DND-41 (cell line): Measurements from ENCODE around the gene PRKCA.

Source experiments
- ATAC-seq: fragments of 200-7000 bp; cut with Tn5 transposase; 3 replicates; pipeline ENCODE4 v1.9.1; 2021; ENCODE audit warnings: low read depth; ENCODE audit not compliant: insufficient read depth
- DNase-seq: peaks from one replicate; pipeline ENCODE4 v3.0.0-alpha.2; 2020
- H2AFZ ChIP-seq: 2 replicates; pipeline ENCODE4 v1.6.0; 2012; ENCODE audit warnings: low read depth, low read length
- H3K27ac ChIP-seq: 2 replicates; pipeline ENCODE4 v1.5.1; 2012; ENCODE audit warnings: low read length, inconsistent platforms
- H3K27me3 ChIP-seq: fragments of 200-600 bp; sonication (generic); 2 replicates; pipeline ENCODE4 v1.6.0; 2012; ENCODE audit warnings: low read length, mild to moderate bottlenecking, inconsistent platforms; ENCODE audit not compliant: insufficient read depth, poor library complexity
- H3K36me3 ChIP-seq: 2 replicates; pipeline ENCODE4 v1.5.1; 2012; ENCODE audit warnings: low read length, inconsistent platforms; ENCODE audit not compliant: insufficient read depth
- H3K4me1 ChIP-seq: 2 replicates; pipeline ENCODE4 v1.5.1; 2012; ENCODE audit warnings: mild to moderate bottlenecking, low read length; ENCODE audit not compliant: insufficient read depth
- H3K4me2 ChIP-seq: 2 replicates; pipeline ENCODE4 v1.6.0; 2012; ENCODE audit warnings: mild to moderate bottlenecking, moderate library complexity, low read length, inconsistent platforms; ENCODE audit not compliant: insufficient read depth
- H3K4me3 ChIP-seq, 2 experiments: fragments of 200-600 bp in 1 of 2; shearing (Covaris generic) in 1 of 2; 2 replicates each; pipeline ENCODE4 v1.5.1; 2012 to 2016; ENCODE audit warnings: inconsistent platforms in 2 of 2, low read length in 2 of 2, mild to moderate bottlenecking in 2 of 2, low read depth in 1 of 2, moderate library complexity in 1 of 2
- H3K79me2 ChIP-seq: 2 replicates; pipeline ENCODE4 v1.6.0; 2012; ENCODE audit warnings: low read length, inconsistent platforms; ENCODE audit not compliant: insufficient read depth
- H3K9ac ChIP-seq: 2 replicates; pipeline ENCODE4 v1.6.0; 2012; ENCODE audit warnings: low read depth, mild to moderate bottlenecking, inconsistent platforms, low read length, moderate library complexity
- H3K9me3 ChIP-seq: 2 replicates; pipeline ENCODE4 v1.5.1; 2012; ENCODE audit warnings: low read length, moderate library complexity, mild to moderate bottlenecking, inconsistent platforms; ENCODE audit not compliant: insufficient read depth, severe bottlenecking
- H4K20me1 ChIP-seq: 2 replicates; pipeline ENCODE4 v1.6.0; 2012; ENCODE audit warnings: low read length; ENCODE audit not compliant: insufficient read depth
- CTCF ChIP-seq: IDR thresholded peaks from 2 replicates; pipeline ENCODE4 v1.5.1; 2012; ENCODE audit warnings: borderline replicate concordance, low read length, moderate library complexity, mild to moderate bottlenecking; ENCODE audit not compliant: poor library complexity, severe bottlenecking; ENCODE audit errors: extremely low read depth
- EZH2 ChIP-seq: IDR thresholded peaks from 3 replicates; pipeline ENCODE4 v1.6.1; 2012; ENCODE audit warnings: borderline replicate concordance, low read depth, mild to moderate bottlenecking, moderate library complexity, low read length, inconsistent platforms; ENCODE audit not compliant: severe bottlenecking

The PRKCA gene

GRCh38 chr17:66647391-66647983 lies 345.1 kb downstream of the PRKCA start:
- no peaks in the 10 kb centered on the region for H3K4me1 ChIP-seq
- H3K27me3 ChIP-seq: no peaks in the 10 kb centered on the region
- H2AFZ ChIP-seq: no peak overlapping the region
- no peak for TF ChIP-seq EZH2
- TF ChIP-seq CTCF: no peak
- H4K20me1 ChIP-seq: no peaks in the 10 kb centered on the region
- no peak for ATAC-seq
- no peak for DNase-seq
- H3K27ac ChIP-seq: no peak overlapping the region
- H3K9ac ChIP-seq: no peak overlapping the region
- H3K4me2 ChIP-seq: no peak overlapping the region
- peaks cover 41% of the 10 kb centered on the region for H3K36me3 ChIP-seq
- H3K79me2 ChIP-seq: no peaks in the 10 kb centered on the region
- H3K4me3 ChIP-seq: no peak overlapping the region
- no peaks in the 10 kb centered on the region for H3K9me3 ChIP-seq

DNA sequence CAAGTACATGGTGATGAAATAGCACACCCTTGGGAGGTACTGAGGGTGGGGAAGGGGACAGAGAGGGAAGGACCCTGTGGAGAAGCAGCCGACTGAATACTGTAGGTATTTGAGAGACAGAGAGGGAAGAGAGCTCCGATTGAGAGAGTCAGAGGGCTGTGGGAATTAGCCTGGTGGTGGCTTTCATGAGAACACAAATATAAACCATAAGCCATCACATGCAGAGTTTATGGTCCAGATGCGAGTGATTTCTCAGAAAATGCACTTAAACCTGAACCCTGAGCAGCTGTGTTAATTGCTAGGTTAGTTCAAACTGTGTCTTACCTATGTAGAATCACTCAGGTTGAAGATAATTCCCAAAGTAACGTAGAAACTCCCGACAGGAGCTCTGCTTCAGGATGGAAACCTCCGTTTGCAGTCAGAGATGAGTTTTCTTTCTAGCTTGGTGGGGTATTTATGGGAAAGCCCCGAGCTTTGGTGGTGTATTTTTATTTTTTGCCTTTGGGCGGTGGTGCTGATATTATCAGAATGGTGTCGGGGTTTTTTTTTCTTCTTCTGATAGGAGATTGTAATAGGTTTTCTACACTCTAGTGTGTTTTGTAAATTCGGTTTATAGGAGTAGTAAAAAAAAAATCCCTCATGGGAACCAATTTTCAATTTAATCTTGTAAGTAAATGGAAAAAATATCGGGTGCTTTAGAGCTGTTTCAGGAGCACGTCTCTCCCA lies 347.6 kb downstream of the PRKCA start:
- Histone ChIP-seq H3K27ac (no peak overlapping the region), H3K4me3 (no peak overlapping the region), H4K20me1 (no peaks in the 10 kb centered on the region), H3K27me3 (no peaks in the 10 kb centered on the region), H3K79me2 (no peaks in the 10 kb centered on the region), H3K36me3 (peaks cover 41% of the 10 kb centered on the region), H3K4me2 (no peak overlapping the region), H2AFZ (no peak overlapping the region), H3K9me3 (no peaks in the 10 kb centered on the region), H3K9ac (no peak overlapping the region), H3K4me1 (no peaks in the 10 kb centered on the region)
- no peak for ATAC-seq
- DNase-seq: no peak
- TF ChIP-seq EZH2: no peak

DNA sequence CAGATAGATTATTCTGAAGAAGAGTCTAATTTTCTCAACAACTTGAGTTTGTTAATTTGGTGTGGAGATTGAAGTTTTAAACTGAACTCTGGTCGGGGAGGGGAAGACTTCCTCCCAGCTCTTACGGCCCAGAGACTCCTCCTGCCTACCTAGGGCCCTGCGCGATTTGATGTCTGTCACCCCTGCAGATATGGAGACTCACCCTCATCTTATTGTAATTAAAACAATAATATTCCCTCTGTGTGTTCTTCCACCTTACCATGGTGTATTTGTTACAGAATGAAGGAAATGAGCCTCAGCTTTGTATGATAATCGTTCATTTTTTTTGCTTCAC lies 348.1 kb downstream of the PRKCA start:
- TF ChIP-seq CTCF (no peak), EZH2 (no peak)
- no peak overlapping the region for H3K9ac ChIP-seq
- H3K4me2 ChIP-seq: no peak overlapping the region
- H3K9me3 ChIP-seq: no peaks in the 10 kb centered on the region
- peaks cover 39% of the 10 kb centered on the region for H3K36me3 ChIP-seq
- no peak overlapping the region for H3K4me3 ChIP-seq
- H3K27ac ChIP-seq: no peak overlapping the region
- ATAC-seq: no peak
- H2AFZ ChIP-seq: no peak overlapping the region
- DNase-seq: no peak
- no peaks in the 10 kb centered on the region for H3K27me3 ChIP-seq
- no peaks in the 10 kb centered on the region for H4K20me1 ChIP-seq
- H3K4me1 ChIP-seq: no peaks in the 10 kb centered on the region
- no peaks in the 10 kb centered on the region for H3K79me2 ChIP-seq

DNA sequence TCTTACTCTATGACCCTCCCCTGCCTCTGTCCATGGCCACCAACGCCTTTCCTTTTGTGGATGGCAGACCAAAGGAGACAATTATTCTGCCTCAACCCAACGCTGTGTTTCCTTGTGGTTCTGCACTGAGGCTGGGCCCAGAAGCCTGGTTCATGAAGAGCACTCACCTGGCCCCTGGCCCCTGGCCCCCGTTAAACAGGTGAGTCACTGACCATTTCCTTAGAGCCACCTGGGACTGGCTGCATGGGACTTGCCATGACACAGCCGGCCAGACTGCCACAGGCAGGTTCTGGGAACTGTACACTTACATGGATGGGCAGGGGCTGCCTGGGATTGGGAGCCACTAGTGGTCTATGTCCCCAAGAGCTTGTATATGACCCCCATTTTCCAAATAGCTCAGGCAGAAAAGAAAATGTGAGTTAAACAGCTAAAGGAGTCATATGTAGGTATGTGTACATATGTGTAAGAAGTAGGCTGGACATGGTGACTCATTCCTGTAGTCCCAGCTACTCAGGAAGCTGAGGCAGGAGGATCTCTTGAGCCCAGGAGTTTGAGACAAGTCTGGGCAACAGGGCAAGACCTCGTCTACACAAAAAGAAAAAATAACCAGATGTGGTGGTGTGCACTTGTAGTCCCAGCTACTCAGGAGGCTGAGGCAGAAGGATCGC lies 350.6 kb downstream of the PRKCA start:
- Histone ChIP-seq H3K9ac (no peak overlapping the region), H3K27me3 (no peaks in the 10 kb centered on the region), H3K36me3 (peaks cover 24% of the 10 kb centered on the region; the same call in 1 of the 2 replicates), H3K4me1 (no peaks in the 10 kb centered on the region), H3K79me2 (no peaks in the 10 kb centered on the region), H3K4me3 (no peak overlapping the region), H2AFZ (no peak overlapping the region), H3K9me3 (no peaks in the 10 kb centered on the region), H3K4me2 (no peak overlapping the region), H4K20me1 (no peaks in the 10 kb centered on the region), H3K27ac (no peak overlapping the region)
- DNase-seq (no peak), ATAC-seq (no peak)
- TF ChIP-seq EZH2 (no peak), CTCF (no peak)
